ENCODE results near the gene PRR33. TPM values are rescaled to one million over a fixed set of nuclear protein-coding genes. Genes with fewer than 3 reads are reported as not detected.

Gene PRR33
- total RNA-seq, 1 donor from 2014 or later: 0.20 TPM

DNA sequence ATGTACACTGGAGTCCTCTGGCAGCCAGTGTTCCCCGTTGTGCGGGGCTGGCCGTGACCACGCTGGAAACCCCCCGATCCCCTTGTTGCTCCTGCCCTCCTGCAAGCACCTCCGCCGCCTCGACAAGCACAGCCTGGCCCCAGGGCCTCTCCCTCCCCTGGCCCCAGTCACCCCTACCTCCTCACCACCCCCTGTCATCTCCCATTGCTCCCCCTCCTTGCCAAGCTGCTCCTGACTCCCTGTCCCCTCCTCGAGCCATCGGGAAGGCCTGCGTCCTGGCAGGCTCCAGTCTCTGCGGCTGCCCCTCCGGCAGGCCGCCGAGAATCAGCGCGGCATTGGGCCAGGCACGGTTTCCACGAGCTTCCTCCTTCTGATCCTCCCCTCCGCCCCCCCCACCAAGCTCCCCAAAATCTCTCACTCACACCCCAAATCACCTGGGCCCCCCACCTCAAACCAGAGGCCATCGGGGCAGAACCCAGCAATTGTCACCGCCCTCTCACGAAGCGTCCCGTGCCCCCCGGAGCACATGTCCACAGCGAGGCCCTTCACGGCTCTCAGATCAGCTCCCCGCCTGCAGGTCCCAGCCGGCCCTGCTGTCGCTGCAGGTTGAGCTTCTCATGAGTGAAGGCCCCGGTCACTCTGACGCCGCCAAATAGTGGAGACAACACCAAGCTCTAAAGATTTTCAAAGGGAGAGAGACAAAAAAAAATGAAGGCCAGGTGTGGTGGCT is 44.5 kb downstream of the PRR33 start:
- no peak for DNase-seq

DNA sequence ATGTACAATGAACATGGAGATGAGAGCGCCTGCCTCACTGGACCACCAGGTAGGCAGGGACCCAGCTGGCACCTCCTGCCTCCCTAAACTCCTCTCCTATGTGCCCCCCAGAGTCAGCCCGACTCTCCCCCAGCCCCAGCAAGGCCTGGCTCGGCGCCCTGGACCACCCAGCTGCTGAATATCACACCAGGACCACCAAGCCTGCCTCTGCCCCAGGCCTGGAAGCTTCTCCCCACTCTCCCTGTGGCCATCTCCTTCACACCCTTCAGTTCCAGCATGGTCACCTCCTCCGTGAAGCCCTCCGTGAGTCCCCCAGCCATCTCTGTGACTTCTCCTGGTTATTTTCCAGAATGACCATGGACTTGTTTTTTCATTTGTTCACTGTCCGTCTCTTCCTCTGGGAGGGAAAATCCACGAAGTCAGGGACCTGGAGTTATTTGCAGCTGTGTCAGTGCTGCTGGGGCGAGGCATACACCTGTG is 45.2 kb downstream of the PRR33 start:
- DNase-seq: no peak

DNA sequence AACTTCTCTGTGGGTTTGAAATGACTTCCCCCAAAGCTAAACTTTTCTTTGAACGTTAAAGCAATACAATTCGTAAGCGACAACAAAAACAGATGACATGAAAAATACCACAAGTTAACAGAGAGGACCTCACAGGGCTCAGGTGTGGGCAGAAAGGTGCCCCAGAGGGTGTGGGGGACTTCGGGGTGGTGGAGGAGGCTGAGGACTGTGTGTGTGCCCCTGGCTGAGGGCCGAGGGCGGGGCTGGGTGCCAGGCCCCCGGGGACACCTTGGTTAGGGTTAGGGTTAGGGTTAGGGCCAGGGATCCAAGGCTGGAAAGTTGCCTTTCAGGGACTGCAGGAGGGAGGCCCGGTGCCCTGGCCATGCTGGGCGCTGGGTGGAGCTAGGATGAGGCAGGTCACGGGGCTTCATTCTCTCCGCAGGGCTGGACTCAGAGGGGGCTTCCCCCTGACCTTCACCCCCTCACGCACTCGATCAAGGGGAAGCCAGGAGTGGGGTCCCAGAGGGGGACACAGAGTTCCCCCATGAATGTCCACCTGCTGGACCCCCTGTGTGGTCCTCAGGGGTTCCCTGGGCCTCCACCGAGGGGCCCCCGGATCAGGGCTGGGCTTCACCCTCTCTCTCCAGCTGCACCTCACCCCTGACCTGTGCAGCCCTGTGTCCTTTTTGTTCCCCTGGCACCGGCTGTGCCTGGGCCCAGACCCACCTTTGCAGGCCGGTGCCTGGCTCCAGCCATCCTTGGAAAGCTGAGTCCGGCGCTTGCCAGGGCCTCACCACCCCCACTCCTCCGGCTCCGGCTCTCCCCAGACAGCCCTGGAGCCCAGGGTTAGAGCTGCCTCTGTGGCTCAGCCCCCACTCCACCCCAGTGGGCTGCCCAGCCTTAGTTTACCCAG is 45.9 kb downstream of the PRR33 start:
- DNase-seq: no peak

DNA sequence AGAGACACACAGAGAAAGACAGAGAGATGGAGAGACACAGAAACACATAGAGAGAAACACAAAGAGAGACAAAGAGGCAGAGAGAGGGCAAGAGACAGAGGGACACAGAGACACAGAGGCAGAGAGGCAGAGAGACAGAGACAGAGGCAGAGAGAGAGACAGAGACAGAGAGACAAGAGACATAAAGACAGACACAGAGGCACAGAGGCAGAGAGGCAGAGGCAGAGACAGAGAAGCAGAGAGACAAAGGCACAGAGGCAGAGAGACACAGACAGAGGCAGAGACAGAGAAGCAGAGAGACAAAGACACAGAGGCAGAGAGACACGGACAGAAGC is 46.6 kb downstream of the PRR33 start:
- DNase-seq: no peak

DNA sequence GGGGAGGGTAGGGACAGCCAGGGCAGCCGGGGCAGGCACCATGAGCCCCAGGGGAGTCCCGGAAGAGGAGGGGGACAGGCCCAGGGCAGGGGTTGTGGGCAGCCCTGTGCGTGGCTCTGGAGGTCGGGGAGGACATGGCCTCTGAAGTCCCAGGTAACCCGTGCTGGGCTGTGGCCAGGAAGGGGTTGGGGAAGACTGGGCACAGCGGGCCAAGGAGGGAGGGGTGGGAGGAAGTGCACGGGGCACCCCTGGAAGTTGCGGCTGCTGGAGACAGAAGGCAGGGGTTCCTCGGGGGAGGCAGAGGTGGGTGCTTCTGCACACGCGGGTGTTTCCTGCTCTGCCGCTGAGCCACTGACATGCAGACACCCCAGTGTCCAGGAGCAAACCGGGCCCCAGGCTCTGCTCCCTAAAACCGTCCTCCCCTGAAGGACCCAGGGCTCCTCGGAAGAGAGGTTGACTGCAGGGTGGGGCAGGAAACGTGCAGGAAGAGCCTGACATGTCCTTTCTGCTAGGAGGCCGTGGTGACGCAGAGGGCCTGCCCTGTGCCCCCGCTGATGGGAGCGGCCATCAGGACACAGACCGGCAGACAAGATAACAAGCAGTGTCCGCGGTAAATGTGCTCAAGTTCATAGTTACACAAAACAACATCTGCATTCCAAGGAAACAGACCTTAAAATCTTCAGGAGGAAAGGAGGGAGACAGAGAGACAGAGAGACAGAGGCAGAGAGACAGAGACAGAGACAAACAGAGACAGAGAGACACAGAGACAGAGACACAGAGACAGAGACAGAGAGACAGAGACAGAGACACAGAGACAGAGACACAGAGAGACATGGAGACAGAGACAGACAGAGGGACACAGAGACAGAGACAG is 47.2 kb downstream of the PRR33 start:
- no peak for DNase-seq

DNA sequence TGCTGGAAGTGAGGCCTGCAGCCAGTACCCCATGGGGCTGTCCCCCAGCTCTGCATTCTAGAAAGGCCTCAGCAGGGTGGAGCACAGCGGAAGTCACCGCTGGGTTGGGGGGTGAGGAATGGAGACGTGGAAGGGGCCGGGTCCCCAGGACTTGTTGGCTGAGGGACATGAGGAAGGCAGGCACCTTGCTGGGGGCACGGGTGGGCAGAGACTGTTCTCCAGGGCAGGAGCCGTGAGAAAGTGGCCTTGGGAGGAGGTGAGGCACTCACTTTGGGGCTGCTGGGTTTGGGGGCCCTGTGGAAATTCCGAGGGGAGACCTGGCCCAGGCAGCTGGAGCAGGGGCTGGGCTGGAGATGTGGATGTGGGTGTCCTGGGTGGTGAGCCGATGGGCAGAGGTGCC is 47.9 kb downstream of the PRR33 start:
- DNase-seq: no peak

DNA sequence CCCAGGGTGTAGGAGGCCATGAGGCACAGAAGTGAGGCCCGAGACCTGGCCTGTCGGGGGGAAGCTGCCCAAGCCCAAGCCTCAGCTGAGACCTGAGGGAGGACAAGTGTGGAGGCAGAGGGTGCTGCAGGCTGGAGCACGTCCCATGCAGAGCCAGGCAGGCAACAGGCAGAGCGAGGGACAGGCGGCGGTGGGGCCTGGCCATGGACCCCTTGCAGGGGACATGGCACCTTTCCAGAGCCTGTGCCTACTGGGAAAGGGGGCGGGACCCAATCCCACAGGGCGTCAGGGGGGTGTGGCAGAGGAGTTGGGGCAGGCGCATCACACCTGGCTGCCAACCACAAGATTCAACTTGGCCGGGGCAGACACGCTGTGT is 48.6 kb downstream of the PRR33 start:
- DNase-seq: no peak

DNA sequence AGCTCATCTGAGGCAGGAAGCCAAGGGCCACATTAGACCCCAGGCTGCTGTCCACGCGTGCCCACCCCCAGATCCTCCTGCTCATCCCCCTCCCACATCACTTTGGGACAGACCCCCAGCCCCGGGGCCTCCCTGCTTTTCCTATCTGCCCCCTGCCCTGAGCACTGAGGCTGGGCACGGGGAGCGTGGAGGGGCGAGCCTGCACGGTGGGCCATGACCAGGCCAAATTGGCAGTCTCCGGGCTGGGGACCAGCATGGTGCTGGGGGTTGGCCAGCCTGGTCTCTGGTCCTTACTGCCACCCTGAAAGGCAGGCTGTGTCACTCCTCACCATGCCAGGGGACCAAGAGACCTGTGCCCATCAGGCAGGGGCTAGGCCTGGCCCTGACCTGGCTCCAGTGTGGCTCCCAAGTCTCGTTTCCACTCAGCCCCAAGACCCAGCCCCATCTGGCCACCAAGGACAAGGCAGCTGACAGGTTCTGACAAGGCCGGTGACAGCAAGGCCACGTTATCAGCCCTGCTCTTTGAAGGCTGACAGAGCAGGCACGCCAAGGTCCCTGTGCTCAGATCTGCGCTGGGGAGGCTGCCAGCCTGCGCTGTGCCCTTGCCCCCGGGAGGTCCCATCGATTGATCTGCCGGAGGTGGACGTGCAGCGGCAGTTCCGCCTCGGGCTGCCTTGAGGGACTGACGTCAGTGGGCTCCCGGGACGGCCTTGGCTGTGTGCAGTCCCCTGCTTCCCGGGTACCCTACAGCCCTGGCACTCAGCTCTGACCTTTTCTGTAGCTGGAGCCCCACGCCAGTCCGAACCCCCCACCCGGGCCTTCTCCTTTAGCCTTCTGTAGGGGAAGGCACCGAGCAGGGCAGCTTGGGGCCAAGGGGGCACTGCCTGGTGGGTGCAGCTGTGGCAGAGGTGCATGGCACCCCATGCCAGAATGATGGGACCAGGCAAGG is 49.3 kb downstream of the PRR33 start:
- DNase-seq: no peak

DNA sequence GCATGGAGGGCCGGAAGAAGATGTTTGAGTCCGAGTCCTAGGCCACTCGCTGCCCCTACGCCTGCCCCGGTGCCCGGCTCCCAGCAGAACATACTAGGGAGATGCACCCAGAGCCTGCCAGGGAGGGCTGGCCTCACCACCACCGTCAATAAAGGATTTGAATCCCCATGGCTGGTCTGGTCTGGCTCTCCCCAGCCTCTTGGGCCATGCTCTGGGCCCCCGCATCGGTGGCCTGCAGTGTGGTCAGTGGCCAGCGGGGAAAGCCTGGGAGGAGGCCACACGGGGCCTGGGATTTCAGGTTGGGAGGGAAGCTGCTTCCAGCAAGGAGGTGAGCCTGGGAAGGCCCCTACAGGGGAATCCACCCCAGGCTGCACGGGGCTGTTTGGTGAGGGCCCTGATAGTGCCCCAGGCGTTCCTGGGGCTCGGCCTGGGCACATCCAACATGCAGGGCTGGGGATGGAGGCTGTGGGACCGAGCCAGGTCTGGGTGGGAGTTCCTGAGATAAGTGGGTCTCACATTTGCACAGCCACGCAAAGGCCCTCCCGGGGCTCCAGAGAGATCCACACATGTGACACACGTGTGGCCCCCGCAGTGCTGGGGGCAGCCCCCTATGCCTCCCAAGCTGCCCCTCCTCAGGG is 50.1 kb downstream of the PRR33 start:
- DNase-seq: no peak

DNA sequence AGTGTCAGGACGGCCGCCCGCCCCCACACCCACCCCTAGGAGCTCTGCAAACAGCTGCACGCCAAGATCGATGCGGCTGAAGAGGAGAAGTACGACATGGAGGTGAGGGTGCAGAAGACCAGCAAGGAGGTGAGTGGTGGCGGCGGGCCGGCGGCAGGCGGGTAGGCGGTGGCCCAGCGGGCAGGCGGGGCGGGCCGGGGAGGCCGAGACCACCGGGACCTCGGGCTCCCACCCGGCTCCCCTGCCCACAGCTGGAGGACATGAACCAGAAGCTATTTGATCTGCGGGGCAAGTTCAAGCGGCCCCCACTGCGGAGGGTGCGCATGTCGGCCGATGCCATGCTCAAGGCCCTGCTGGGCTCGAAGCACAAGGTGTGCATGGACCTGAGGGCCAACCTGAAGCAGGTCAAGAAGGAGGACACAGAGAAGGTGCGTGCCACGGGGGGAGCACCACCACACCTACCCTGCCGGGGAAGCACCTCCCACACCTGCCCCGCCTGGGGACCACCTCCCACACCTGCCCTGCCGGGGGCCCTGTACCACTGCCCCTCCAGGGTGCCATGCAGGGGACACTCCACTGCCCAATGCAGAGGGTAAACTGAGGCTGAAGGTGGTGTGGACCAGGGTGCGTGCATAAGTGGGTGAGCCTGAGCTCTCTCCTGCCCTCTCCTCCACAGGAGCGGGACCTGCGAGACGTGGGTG is 50.8 kb downstream of the PRR33 start:
- no peak for DNase-seq

DNA sequence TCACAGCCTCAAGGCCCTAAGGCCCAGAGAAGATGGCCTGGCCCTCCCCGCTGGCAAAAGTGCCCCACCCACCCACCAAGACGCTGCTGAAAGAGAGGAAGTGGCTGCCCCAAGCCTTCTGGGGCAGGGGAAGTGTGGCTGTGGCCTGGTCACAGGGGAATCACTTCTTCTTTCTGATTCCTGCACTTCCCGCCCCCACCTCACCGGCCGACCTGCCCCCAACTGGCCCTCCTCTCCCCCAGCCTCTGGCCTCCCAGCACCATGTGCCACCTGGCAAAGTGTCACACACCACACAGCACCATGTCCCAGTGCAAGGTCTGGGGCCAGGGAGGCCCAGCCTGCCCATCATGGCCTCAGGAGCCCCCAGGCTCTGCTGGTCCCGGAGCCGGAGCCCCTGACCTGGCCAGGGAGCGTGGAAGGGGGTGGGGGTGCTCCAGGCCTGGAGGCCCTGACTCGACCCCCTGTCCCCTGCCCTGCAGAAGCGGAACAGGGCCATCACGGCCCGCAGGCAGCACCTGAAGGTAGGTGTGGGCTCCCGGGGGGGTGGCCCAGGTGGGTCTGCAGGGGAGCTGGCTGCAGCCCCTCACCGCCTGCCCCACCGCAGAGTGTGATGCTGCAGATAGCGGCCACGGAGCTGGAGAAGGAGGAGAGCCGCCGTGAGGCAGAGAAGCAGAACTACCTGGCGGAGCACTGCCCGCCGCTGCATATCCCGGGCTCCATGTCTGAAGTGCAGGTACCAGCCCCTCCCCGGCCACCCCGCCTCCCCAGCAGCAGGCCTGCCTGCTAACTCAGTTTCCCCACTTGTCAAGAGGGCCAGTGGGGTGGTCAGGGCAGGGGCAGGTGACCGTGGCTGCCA is 51.5 kb downstream of the PRR33 start:
- DNase-seq: no peak

DNA sequence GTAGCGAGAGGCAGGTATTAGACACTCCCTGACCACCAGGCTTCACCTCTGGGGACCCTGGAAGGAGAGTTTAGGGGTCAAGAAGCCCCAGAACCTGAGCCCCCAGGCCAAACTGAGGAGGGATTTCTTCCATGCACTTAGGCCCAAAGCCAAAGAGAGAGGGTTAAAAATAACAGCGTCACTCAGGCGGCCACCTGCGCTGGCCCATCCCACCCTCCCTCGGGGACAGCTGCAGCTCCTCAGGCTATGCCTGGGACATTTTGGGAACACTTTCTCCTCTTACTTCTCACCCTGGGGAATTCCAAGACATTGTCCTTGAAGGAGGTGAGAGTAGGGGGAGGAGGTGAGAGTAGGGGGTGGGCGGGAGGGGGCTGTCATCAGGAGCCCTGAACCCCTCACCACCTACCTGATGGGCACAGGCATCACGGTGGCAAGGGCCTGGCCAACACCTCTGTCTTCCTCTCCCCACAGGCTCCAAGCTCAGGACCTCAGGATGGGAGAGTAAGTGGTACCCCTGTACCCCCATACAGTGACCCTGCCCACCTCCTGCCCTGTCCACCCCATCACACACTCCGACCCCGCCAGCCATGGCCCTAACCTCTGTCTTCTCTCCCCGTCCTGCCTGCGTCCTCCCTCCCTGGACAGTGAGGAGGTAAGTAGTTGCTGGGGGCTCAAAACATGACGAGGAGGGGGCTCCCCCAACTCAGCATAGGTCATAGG is 52.3 kb downstream of the PRR33 start:
- no peak for DNase-seq

DNA sequence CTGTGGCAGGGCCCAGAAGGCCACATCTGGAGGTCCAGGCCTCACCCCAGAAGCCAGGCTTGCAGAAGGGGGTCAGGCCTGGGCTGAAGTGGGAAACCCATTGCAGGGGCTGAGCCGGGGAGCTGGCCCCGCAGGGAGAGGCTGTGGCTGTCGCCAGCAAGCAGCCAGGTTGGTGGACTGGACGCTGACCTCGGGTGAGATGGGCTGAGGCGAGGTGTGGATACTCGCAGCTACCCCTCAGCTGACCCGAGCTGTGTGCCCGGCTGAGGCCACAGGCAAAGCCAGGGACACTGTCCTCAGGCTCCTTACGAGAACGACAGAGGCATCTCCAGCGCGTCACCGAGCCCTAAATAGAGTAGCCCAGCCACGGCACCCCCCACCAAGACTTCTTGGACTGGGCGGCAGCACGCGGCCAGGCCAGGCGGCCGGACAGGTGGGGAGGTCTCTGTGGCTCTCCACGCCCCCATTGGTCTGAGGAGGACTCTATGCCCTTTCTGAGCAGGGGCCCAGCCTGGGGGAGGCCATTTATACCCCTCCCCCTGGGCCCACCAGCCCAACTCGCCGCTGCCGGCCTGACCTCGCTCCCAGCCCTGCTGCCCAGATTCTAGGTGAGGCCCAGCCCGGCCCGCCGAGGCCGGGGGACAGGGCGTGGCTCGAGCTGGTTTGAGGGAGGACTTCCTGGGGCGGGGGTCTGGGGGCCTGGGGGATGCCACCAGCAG is 53.1 kb downstream of the PRR33 start, which contains the start of gene TNNI2:
Gene TNNI2, plus strand, starts transcription at position 556 of the 719 bp plus-strand sequence. CDS start 716 bp downstream, outside the sequence.
- no peak for DNase-seq
